Activated T-helper 1 cell treated with Interleukin-2 at 50 U/mL for 16 hours (primary cell): Measurements from ENCODE around the gene CYP19A1.

ENCODE experiments used
- DNase-seq: peaks from one replicate; pipeline ENCODE4 v3.0.0-alpha.2; 2020; ENCODE audit warnings: low read depth

CYP19A1 gene

GRCh38 chr15:51260202-51260601 lies 78.2 kb downstream of the CYP19A1 start:
- no peak for DNase-seq

- no peak for DNase-seq
These were observed 82.9 kb downstream of the CYP19A1 start for GRCh38 chr15:51255533-51255932.

- DNase-seq = no peak
These were observed 85.0 kb downstream of the CYP19A1 start for GRCh38 chr15:51253366-51253765.

GRCh38 chr15:51252671-51253070 lies 85.7 kb downstream of the CYP19A1 start:
- no peak for DNase-seq

- no peak for DNase-seq
These were observed 86.8 kb downstream of the CYP19A1 start for GRCh38 chr15:51251556-51251955.

GRCh38 chr15:51250217-51251011 lies 88.0 kb downstream of the CYP19A1 start:
- no peak for DNase-seq

- no peak for DNase-seq
These were observed 92.8 kb downstream of the CYP19A1 start for GRCh38 chr15:51245628-51246027.

- DNase-seq = no peak
These were observed 94.0 kb downstream of the CYP19A1 start for GRCh38 chr15:51244423-51244869.

GRCh38 chr15:51243774-51244173 lies 94.6 kb downstream of the CYP19A1 start:
- no peak for DNase-seq

- no peak for DNase-seq
These were observed 98.3 kb downstream of the CYP19A1 start for GRCh38 chr15:51240066-51240465.

GRCh38 chr15:51237816-51238215 lies 100.6 kb downstream of the CYP19A1 start:
- no peak for DNase-seq

GRCh38 chr15:51234176-51234927 lies 104.0 kb downstream of the CYP19A1 start:
- no peak for DNase-seq

GRCh38 chr15:51232581-51232980 lies 105.8 kb downstream of the CYP19A1 start:
- DNase-seq = no peak

- DNase-seq = no peak
These were observed 108.5 kb downstream of the CYP19A1 start for GRCh38 chr15:51229907-51230330.

GRCh38 chr15:51227940-51228732 lies 110.3 kb downstream of the CYP19A1 start:
- DNase-seq = no peak

- no peak for DNase-seq
These were observed 111.7 kb downstream of the CYP19A1 start for GRCh38 chr15:51226576-51227210.

GRCh38 chr15:51224428-51224827 lies 114.0 kb downstream of the CYP19A1 start:
- DNase-seq = no peak

- DNase-seq = no peak
These were observed 114.6 kb downstream of the CYP19A1 start for GRCh38 chr15:51223771-51224229.

GRCh38 chr15:51218299-51218938 lies 120.0 kb downstream of the CYP19A1 start:
- DNase-seq = no peak

GRCh38 chr15:51212909-51213308 lies 125.5 kb downstream of the CYP19A1 start:
- no peak for DNase-seq

GRCh38 chr15:51212239-51212638 lies 126.2 kb downstream of the CYP19A1 start:
- no peak for DNase-seq
